ENCODE measurements around the gene PAX8. TPM values are rescaled to one million over a fixed set of nuclear protein-coding genes. Genes with fewer than 3 reads are reported as not detected.

The PAX8 gene
- total and polyA plus RNA-seq, 2 of the 13 experiments (the other 11 are each of a cell fraction or from before 2014, with no cell fraction given), result 1.5 to 8.8 TPM

DNA sequence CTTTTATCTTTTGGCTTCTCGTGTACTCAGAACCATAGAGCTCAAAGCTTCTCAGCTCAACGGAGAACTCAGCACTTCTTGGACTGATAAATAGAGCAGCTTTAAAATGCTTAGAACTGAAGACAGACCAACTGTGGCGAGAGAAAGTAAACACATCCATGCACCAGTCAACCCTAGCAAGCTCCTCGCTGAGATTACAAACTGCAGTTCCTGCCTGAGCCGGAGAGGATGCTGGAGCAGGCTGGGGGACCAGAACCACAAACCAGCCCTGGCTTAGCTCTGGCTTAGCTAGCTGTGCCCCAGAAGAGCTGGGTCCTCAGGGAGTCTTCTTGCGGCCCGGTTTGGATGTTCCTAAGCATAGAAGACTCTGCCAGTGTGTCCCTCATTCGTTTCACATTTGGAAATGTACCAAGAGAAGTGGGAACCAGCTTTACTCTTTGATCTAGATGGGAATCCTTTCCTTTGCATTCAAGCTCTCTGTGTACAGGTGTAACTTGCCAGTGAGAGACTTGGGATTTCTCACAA lies 5.6 kb downstream of the PAX8 start:
- H2AFZ ChIP-seq (ENCODE audit: low read length), result no peak overlapping the region
- peak overlapping the region; percentile 32; the same call in 1 of the 2 replicates for H3K4me2 ChIP-seq (ENCODE audit: low read depth, low read length)
- no peak overlapping the region for H3K27ac ChIP-seq (ENCODE audit: extremely low read length, insufficient read depth, low read length)
- WGBS (ENCODE audit: low lambda C conversion rate), result 2% methylated on average over 8 of the region's 8 CpGs
- peak; percentile 28 for DNase-seq (ENCODE audit: low spot score)
- H3K4me1 ChIP-seq (ENCODE audit: insufficient read depth, low read length), result peaks cover 10% of the 10 kb centered on the region; the same call in 1 of the 2 replicates
- peak; percentile 88 for FAIRE-seq
- no TSS peak for BruUV-seq (replicated peaks)
- H3K79me2 ChIP-seq (ENCODE audit: insufficient read depth, low read length), result no peaks in the 10 kb centered on the region
- in situ Hi-C loops (cut with HindIII; ENCODE audit: extremely low pct_ligation_motif_present, low pct_unique_long_range_greater_than_20kb) (loop anchor here (25.0 kb wide), 1 partner anchor 89 kb away; no protein-coding TSS in a partner anchor), intact Hi-C loops (cut with micrococcal nuclease; ENCODE audit: unreplicated experiment) (no loop called here)
- H3K9me3 ChIP-seq (ENCODE audit: low read length), result no peaks in the 10 kb centered on the region
- H4K20me1 ChIP-seq (ENCODE audit: insufficient read depth, low read length), result no peaks in the 10 kb centered on the region
- CTCF ChIA-PET (ENCODE audit: low intra/inter-chr PET ratio, low total read pairs), result no interaction called here
- H3K27me3 ChIP-seq (ENCODE audit: control insufficient read depth in 1 of 2, insufficient read depth in 2 of 2, low read length in 2 of 2), result peaks cover 1 to 15% of the 10 kb centered on the region in 2 experiments; a peak in 4 of 5 replicates
- POLR2A ChIA-PET, result interaction anchor here (1.1 to 1.8 kb wide), 4 partner anchors 9 to 69 kb away, joined by 3 to 13 read pairs (median 6); no protein-coding TSS in a partner anchor
- peak; percentile 99 for ATAC-seq
- H3K9ac ChIP-seq (ENCODE audit: insufficient read depth, low read depth, low read length), result no peak overlapping the region
- no peak overlapping the region; a peak in 1 of 6 replicates for H3K4me3 ChIP-seq (replicated peaks in 1 of 3; ENCODE audit: insufficient read depth in 1 of 3, low read depth in 2 of 3, low read length in 3 of 3)
- H3K36me3 ChIP-seq (replicated peaks in 1 of 2; ENCODE audit: control insufficient read depth in 1 of 2, insufficient read depth in 2 of 2, low read length in 2 of 2), result no peaks in the 10 kb centered on the region
- TF ChIP-seq, protein P1, sequence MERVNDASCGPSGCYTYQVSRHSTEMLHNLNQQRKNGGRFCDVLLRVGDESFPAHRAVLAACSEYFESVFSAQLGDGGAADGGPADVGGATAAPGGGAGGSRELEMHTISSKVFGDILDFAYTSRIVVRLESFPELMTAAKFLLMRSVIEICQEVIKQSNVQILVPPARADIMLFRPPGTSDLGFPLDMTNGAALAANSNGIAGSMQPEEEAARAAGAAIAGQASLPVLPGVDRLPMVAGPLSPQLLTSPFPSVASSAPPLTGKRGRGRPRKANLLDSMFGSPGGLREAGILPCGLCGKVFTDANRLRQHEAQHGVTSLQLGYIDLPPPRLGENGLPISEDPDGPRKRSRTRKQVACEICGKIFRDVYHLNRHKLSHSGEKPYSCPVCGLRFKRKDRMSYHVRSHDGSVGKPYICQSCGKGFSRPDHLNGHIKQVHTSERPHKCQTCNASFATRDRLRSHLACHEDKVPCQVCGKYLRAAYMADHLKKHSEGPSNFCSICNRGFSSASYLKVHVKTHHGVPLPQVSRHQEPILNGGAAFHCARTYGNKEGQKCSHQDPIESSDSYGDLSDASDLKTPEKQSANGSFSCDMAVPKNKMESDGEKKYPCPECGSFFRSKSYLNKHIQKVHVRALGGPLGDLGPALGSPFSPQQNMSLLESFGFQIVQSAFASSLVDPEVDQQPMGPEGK (CRISPR knock-in tag; IDR thresholded peaks at IDR 0.05), result no peak
- TF ChIP-seq ZNF75D (CRISPR knock-in tag; IDR thresholded peaks at IDR 0.05; ENCODE audit: borderline replicate concordance) (no peak), ATF7-NPFF (CRISPR knock-in tag; IDR thresholded peaks at IDR 0.05; ENCODE audit: low read depth) (no peak), ZFP90 (CRISPR knock-in tag; IDR thresholded peaks at IDR 0.05; ENCODE audit: borderline replicate concordance) (no peak), MAF1 (CRISPR knock-in tag; IDR thresholded peaks at IDR 0.05; ENCODE audit: borderline replicate concordance) (no peak), FOXA3 (CRISPR knock-in tag; IDR thresholded peaks at IDR 0.05) (0 out of 2 replicates have a peak, but pooled peaks have one; percentile 28), ISL2 (CRISPR knock-in tag; IDR thresholded peaks at IDR 0.05) (no peak)
- TF ChIP-seq, protein P2, sequence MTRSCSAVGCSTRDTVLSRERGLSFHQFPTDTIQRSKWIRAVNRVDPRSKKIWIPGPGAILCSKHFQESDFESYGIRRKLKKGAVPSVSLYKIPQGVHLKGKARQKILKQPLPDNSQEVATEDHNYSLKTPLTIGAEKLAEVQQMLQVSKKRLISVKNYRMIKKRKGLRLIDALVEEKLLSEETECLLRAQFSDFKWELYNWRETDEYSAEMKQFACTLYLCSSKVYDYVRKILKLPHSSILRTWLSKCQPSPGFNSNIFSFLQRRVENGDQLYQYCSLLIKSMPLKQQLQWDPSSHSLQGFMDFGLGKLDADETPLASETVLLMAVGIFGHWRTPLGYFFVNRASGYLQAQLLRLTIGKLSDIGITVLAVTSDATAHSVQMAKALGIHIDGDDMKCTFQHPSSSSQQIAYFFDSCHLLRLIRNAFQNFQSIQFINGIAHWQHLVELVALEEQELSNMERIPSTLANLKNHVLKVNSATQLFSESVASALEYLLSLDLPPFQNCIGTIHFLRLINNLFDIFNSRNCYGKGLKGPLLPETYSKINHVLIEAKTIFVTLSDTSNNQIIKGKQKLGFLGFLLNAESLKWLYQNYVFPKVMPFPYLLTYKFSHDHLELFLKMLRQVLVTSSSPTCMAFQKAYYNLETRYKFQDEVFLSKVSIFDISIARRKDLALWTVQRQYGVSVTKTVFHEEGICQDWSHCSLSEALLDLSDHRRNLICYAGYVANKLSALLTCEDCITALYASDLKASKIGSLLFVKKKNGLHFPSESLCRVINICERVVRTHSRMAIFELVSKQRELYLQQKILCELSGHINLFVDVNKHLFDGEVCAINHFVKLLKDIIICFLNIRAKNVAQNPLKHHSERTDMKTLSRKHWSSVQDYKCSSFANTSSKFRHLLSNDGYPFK (CRISPR knock-in tag; IDR thresholded peaks at IDR 0.05; ENCODE audit: borderline replicate concordance), result no peak
- TF ChIP-seq, protein P3, sequence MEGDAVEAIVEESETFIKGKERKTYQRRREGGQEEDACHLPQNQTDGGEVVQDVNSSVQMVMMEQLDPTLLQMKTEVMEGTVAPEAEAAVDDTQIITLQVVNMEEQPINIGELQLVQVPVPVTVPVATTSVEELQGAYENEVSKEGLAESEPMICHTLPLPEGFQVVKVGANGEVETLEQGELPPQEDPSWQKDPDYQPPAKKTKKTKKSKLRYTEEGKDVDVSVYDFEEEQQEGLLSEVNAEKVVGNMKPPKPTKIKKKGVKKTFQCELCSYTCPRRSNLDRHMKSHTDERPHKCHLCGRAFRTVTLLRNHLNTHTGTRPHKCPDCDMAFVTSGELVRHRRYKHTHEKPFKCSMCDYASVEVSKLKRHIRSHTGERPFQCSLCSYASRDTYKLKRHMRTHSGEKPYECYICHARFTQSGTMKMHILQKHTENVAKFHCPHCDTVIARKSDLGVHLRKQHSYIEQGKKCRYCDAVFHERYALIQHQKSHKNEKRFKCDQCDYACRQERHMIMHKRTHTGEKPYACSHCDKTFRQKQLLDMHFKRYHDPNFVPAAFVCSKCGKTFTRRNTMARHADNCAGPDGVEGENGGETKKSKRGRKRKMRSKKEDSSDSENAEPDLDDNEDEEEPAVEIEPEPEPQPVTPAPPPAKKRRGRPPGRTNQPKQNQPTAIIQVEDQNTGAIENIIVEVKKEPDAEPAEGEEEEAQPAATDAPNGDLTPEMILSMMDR (CRISPR knock-in tag; IDR thresholded peaks at IDR 0.05), result peak; percentile 31; the same call in 1 of the 2 replicates
- TF ChIP-seq, protein P4, sequence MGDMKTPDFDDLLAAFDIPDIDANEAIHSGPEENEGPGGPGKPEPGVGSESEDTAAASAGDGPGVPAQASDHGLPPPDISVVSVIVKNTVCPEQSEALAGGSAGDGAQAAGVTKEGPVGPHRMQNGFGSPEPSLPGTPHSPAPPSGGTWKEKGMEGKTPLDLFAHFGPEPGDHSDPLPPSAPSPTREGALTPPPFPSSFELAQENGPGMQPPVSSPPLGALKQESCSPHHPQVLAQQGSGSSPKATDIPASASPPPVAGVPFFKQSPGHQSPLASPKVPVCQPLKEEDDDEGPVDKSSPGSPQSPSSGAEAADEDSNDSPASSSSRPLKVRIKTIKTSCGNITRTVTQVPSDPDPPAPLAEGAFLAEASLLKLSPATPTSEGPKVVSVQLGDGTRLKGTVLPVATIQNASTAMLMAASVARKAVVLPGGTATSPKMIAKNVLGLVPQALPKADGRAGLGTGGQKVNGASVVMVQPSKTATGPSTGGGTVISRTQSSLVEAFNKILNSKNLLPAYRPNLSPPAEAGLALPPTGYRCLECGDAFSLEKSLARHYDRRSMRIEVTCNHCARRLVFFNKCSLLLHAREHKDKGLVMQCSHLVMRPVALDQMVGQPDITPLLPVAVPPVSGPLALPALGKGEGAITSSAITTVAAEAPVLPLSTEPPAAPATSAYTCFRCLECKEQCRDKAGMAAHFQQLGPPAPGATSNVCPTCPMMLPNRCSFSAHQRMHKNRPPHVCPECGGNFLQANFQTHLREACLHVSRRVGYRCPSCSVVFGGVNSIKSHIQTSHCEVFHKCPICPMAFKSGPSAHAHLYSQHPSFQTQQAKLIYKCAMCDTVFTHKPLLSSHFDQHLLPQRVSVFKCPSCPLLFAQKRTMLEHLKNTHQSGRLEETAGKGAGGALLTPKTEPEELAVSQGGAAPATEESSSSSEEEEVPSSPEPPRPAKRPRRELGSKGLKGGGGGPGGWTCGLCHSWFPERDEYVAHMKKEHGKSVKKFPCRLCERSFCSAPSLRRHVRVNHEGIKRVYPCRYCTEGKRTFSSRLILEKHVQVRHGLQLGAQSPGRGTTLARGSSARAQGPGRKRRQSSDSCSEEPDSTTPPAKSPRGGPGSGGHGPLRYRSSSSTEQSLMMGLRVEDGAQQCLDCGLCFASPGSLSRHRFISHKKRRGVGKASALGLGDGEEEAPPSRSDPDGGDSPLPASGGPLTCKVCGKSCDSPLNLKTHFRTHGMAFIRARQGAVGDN (CRISPR knock-in tag; IDR thresholded peaks at IDR 0.05), result 0 out of 2 replicates have a peak, but pooled peaks have one; percentile 21
- TF ChIP-seq, protein P5, sequence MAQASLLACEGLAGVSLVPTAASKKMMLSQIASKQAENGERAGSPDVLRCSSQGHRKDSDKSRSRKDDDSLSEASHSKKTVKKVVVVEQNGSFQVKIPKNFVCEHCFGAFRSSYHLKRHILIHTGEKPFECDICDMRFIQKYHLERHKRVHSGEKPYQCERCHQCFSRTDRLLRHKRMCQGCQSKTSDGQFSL (CRISPR knock-in tag; IDR thresholded peaks at IDR 0.05), result 0 out of 2 replicates have a peak, but pooled peaks have one; percentile 31
